Mammary epithelial cell (primary cell): ENCODE results near the gene SNX21.

Experiments
- EZH2 ChIP-seq: IDR thresholded peaks from 2 replicates; pipeline ENCODE4 v1.6.1; 2012; ENCODE audit warnings: low read length, inconsistent platforms, borderline replicate concordance
- TF ChIP-seq, protein P1 (sequence below), 2 donors: IDR thresholded peaks in 1 of 2; conservative IDR thresholded peaks in 1 of 2; 2 replicates each; pipeline ENCODE4 v1.5.1; 2011 to 2012; ENCODE audit warnings: inconsistent platforms in 2 of 2, low read length in 2 of 2, mild to moderate bottlenecking in 2 of 2, control low read depth in 1 of 2, low read depth in 1 of 2; ENCODE audit not compliant: insufficient read depth in 1 of 2; ENCODE audit errors: extremely low read depth in 1 of 2

DNA sequence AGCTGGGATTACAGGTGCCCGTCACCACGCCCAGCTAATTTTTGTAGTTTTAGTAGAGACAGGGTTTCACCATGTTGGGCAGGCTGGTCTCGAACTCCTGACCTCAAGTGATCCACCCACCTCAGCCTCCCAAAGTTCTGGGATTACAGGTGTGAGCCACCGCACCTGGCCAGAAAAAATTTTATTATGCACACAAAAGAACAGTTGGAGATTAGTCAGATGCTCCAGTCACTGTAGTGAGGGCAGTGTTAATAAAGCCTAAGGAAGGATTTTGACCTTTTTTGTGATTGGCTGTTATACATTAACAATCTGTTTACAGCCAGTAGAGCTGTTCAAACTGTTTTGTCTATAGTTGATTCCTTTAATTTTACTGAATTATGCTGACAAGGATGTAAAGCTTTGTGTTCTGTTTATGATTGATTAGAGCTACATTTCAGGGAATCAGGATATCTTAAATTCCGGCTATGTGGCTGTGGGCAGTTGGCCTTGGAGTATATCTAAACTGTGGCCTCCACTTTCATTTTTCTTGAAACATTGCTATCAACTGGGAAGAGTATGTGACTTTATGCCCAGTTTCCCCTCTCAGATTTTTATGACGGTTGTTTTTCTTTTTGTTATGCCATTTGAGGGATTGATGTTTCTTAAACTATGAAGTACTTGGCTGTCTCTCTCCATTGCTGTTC lies 33.7 kb downstream of the SNX21 start:
- TF ChIP-seq, protein P1, sequence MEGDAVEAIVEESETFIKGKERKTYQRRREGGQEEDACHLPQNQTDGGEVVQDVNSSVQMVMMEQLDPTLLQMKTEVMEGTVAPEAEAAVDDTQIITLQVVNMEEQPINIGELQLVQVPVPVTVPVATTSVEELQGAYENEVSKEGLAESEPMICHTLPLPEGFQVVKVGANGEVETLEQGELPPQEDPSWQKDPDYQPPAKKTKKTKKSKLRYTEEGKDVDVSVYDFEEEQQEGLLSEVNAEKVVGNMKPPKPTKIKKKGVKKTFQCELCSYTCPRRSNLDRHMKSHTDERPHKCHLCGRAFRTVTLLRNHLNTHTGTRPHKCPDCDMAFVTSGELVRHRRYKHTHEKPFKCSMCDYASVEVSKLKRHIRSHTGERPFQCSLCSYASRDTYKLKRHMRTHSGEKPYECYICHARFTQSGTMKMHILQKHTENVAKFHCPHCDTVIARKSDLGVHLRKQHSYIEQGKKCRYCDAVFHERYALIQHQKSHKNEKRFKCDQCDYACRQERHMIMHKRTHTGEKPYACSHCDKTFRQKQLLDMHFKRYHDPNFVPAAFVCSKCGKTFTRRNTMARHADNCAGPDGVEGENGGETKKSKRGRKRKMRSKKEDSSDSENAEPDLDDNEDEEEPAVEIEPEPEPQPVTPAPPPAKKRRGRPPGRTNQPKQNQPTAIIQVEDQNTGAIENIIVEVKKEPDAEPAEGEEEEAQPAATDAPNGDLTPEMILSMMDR (conservative IDR thresholded peaks at IDR 0.05 in 1 of 2, IDR thresholded peaks at IDR 0.05 in 1 of 2; ENCODE audit: extremely low read depth in 1 of 2, insufficient read depth in 1 of 2, low read depth in 1 of 2, low read length in 2 of 2): no peak
- TF ChIP-seq EZH2: no peak
